T-cell (primary cell): ENCODE results near the gene PKIG. TPM values are rescaled to one million over a fixed set of nuclear protein-coding genes. Genes with fewer than 3 reads are reported as not detected.

Experiments
- ATAC-seq, 4 experiments: fragments of 200-7000 bp in 3 of 4; fragments of 150-1000 bp in 1 of 4; cut with Tn5 transposase; replicated peaks in 1 of 4; 1 replicate in 3 of 4; 2 replicates in 1 of 4; pipeline ENCODE4 v1.10.0; 2021; ENCODE audit warnings: moderate library complexity in 3 of 4, mild to moderate bottlenecking in 2 of 4, moderate number of reproducible peaks in 1 of 4
- CTCF ChIA-PET, 2 donors: fragments of 300-600 bp; sonication (Branson Sonifier 250); formaldehyde crosslinking; loops; one replicate each; lab custom pipeline; 2022; ENCODE audit warnings: antibody characterized with exemption in 2 of 2; lab: Charles Lee
- POLR2A ChIA-PET, 2 donors: fragments of 300-600 bp; sonication (Branson Sonifier 250); formaldehyde crosslinking; loops; one replicate each; lab custom pipeline; 2022; ENCODE audit warnings: antibody characterized with exemption in 2 of 2; lab: Charles Lee
- DNase-seq, 35 experiments: peaks; one replicate each; pipeline versions ENCODE4 v3.0.0 to v3.0.0-alpha.2; 2013 to 2023
- H3K27ac ChIP-seq: one replicate; pipeline ENCODE4 v1.5.1; 2013; ENCODE audit warnings: low read length
- H3K27me3 ChIP-seq, 2 experiments: replicated peaks in 1 of 2; 1 replicate in 1 of 2; 2 replicates in 1 of 2; pipeline versions ENCODE4 v1.6.1 to v1.7.0; 2013; ENCODE audit warnings: low read length in 1 of 2, mixed read lengths in 1 of 2; ENCODE audit not compliant: control insufficient read depth in 2 of 2, insufficient read depth in 2 of 2; ENCODE audit errors: extremely low read depth in 1 of 2
- H3K36me3 ChIP-seq, 2 donors: 1 replicate in 1 of 2; 2 replicates in 1 of 2; pipeline versions ENCODE4 v1.6.1 to v1.7.0; 2013; ENCODE audit warnings: low read length in 1 of 2; ENCODE audit not compliant: control insufficient read depth in 2 of 2, insufficient read depth in 1 of 2; ENCODE audit errors: extremely low read depth in 1 of 2
- H3K4me1 ChIP-seq, 2 experiments: 1 replicate in 1 of 2; 2 replicates in 1 of 2; pipeline versions ENCODE4 v1.6.1 to v1.7.0; 2013; ENCODE audit warnings: low read length in 2 of 2, mixed read lengths in 1 of 2; ENCODE audit not compliant: insufficient read depth in 2 of 2, control insufficient read depth in 1 of 2; ENCODE audit errors: extremely low read depth in 1 of 2
- H3K4me3 ChIP-seq, 2 donors: 1 replicate in 1 of 2; 2 replicates in 1 of 2; pipeline versions ENCODE4 v1.5.1 to v1.7.0; 2013; ENCODE audit warnings: mild to moderate bottlenecking in 2 of 2, low read length in 1 of 2, moderate library complexity in 1 of 2; ENCODE audit not compliant: control insufficient read depth in 1 of 2; ENCODE audit errors: extremely low read depth in 1 of 2
- H3K9me3 ChIP-seq: 2 replicates; pipeline ENCODE4 v1.7.0; 2013
- H3K27ac Mint-ChIP-seq, 2 donors: one replicate each; pipeline ENCODE4 v1.8.0; 2020 to 2021; ENCODE audit warnings: mild to moderate bottlenecking in 2 of 2, mixed read lengths in 2 of 2
- H3K27me3 Mint-ChIP-seq, 2 donors: one replicate each; pipeline ENCODE4 v1.8.0; 2021 to 2022; ENCODE audit warnings: mixed read lengths in 2 of 2
- H3K36me3 Mint-ChIP-seq: one replicate; pipeline ENCODE4 v1.8.0; 2021; ENCODE audit warnings: mixed read lengths
- H3K4me1 Mint-ChIP-seq, 3 donors: one replicate each; pipeline ENCODE4 v1.8.0; 2020 to 2022; ENCODE audit warnings: mixed read lengths in 3 of 3, mild to moderate bottlenecking in 1 of 3
- H3K4me3 Mint-ChIP-seq, 3 donors: one replicate each; pipeline ENCODE4 v1.8.0; 2020 to 2022; ENCODE audit warnings: mild to moderate bottlenecking in 3 of 3, mixed read lengths in 3 of 3, moderate library complexity in 3 of 3
- H3K9me3 Mint-ChIP-seq, 3 donors: one replicate each; pipeline ENCODE4 v1.8.0; 2020 to 2022; ENCODE audit warnings: mixed read lengths in 3 of 3
- WGBS: methylation state at CpG from one replicate; pipeline ENCODE4 v1.1.5; 2013; ENCODE audit warnings: missing lambda C conversion rate; ENCODE audit not compliant: insufficient coverage; 5-methylcytosine and 5-hydroxymethylcytosine counted together
- total RNA-seq, 35 experiments: library from RNA in 6 of 35; stranded (reverse) in 6 of 35; fragments of 120-200 nt in 1 of 35; gene quantifications; one replicate each; pipeline versions ENCODE4 v1.2.1 to v1.2.4 and lab custom pipeline; 2013 to 2026

PKIG gene
- total RNA-seq, 5 donors from 2014 or later (not counting 1 experiment from before 2014, with no cell fraction given) = 2.1 to 7.7 (median 4.7) TPM

DNA sequence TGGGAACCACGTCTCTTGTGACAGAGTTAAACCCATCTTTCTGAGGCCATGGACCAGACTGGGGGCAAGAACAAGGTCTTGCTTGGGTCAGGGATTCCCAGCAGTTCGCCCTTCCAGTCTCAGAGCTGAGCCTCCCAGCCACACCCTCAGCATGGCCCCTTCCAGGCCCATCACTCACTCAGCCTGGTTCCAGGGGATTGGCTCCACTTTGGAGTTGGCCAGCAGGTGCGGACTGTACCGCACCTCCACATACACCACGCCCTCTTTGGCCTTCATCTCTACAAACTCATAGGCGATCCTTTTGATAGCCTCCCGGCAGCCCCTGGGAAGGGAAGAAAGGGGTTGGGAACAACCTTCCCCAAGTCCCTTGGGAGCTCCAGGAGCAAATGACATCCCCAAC lies 43.9 kb downstream of the PKIG start:
- Histone ChIP-seq H3K27ac (no peak overlapping the region), H3K4me3 (no peak overlapping the region), H3K36me3 (peaks cover 29 to 78% of the 10 kb centered on the region in 2 donors), H3K27me3 (no peaks in the 10 kb centered on the region), H3K9me3 (no peaks in the 10 kb centered on the region), H3K4me1 (peaks cover 0 to 4% of the 10 kb centered on the region in 2 experiments)
- POLR2A ChIA-PET = interaction anchor here in 1 of 2 donors (0.5 kb wide), 1 partner anchor 32 kb away, joined by 4 read pairs; no protein-coding TSS in a partner anchor
- CTCF ChIA-PET = no interaction called here
- ATAC-seq = no peak
- H3K27ac Mint-ChIP-seq = no peak overlapping the region
- peaks cover 0 to 16% (median 0%) of the 10 kb centered on the region in 3 donors for H3K4me1 Mint-ChIP-seq
- no peak overlapping the region for H3K4me3 Mint-ChIP-seq
- WGBS = 91% methylated on average over 2 of the region's 7 CpGs
- H3K9me3 Mint-ChIP-seq = peaks cover 0 to 3% (median 0%) of the 10 kb centered on the region in 3 donors
- no peaks in the 10 kb centered on the region for H3K27me3 Mint-ChIP-seq
- DNase-seq = no peak
- peaks cover 64% of the 10 kb centered on the region for H3K36me3 Mint-ChIP-seq

GRCh38 chr20:44627364-44628010 lies 45.1 kb downstream of the PKIG start:
- H3K27me3 ChIP-seq = no peaks in the 10 kb centered on the region
- DNase-seq (no peak), ATAC-seq (no peak)
- CTCF ChIA-PET = no interaction called here
- Mint-ChIP-seq H3K4me1 (peaks cover 0 to 18% (median 0%) of the 10 kb centered on the region in 3 donors), H3K4me3 (no peak overlapping the region), H3K9me3 (peaks cover 0 to 3% (median 0%) of the 10 kb centered on the region in 3 donors), H3K27ac (no peak overlapping the region), H3K27me3 (no peaks in the 10 kb centered on the region), H3K36me3 (peaks cover 59% of the 10 kb centered on the region)
- peaks cover 25 to 70% of the 10 kb centered on the region in 2 donors for H3K36me3 ChIP-seq
- no peak overlapping the region for H3K27ac ChIP-seq
- H3K9me3 ChIP-seq = no peaks in the 10 kb centered on the region
- H3K4me1 ChIP-seq = peaks cover 0 to 4% of the 10 kb centered on the region in 2 experiments
- 96% methylated on average over 13 of the region's 13 CpGs for WGBS
- no peak overlapping the region for H3K4me3 ChIP-seq
- POLR2A ChIA-PET = interaction anchor here in 1 of 2 donors (0.7 kb wide), 1 partner anchor 431 kb away, joined by 6 read pairs; no protein-coding TSS in a partner anchor

DNA sequence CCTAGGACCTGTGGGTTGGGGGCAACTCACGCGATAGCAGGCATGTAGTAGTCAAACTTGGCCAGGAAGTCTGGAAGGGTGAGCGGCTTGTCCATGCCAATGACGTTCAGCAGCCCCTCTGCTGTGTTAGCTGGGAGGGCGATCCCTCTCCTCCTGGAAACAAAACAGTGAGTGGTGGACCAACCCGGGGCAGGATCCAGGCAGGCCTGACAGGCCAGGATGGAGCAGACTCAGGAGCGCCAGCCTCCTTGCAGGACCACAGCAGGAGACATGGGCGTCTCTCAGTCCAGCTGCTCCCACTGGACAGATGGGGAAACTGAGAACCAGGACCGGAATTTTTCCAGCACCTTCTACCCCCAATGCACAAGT lies 46.6 kb downstream of the PKIG start:
- Histone ChIP-seq H3K36me3 (peaks cover 30 to 66% of the 10 kb centered on the region in 2 donors), H3K4me3 (no peak overlapping the region), H3K4me1 (peaks cover 0 to 4% of the 10 kb centered on the region in 2 experiments), H3K27ac (no peak overlapping the region), H3K9me3 (no peaks in the 10 kb centered on the region), H3K27me3 (no peaks in the 10 kb centered on the region)
- no peaks in the 10 kb centered on the region for H3K9me3 Mint-ChIP-seq
- CTCF ChIA-PET = no interaction called here
- peaks cover 0 to 18% (median 0%) of the 10 kb centered on the region in 3 donors for H3K4me1 Mint-ChIP-seq
- POLR2A ChIA-PET = no interaction called here
- DNase-seq (no peak), ATAC-seq (no peak)
- peaks cover 53% of the 10 kb centered on the region for H3K36me3 Mint-ChIP-seq
- no peak overlapping the region for H3K4me3 Mint-ChIP-seq
- H3K27ac Mint-ChIP-seq = no peak overlapping the region
- no peaks in the 10 kb centered on the region for H3K27me3 Mint-ChIP-seq
- 98% methylated on average over 7 of the region's 9 CpGs for WGBS

- Histone ChIP-seq H3K27ac (no peak overlapping the region), H3K4me3 (no peak overlapping the region), H3K36me3 (peaks cover 25 to 65% of the 10 kb centered on the region in 2 donors), H3K4me1 (peaks cover 0 to 4% of the 10 kb centered on the region in 2 experiments), H3K9me3 (no peaks in the 10 kb centered on the region), H3K27me3 (no peaks in the 10 kb centered on the region)
- ATAC-seq (no peak), DNase-seq (no peak)
- Mint-ChIP-seq H3K36me3 (peaks cover 56% of the 10 kb centered on the region), H3K27me3 (no peaks in the 10 kb centered on the region), H3K4me1 (peaks cover 0 to 18% (median 0%) of the 10 kb centered on the region in 3 donors), H3K4me3 (no peak overlapping the region), H3K27ac (no peak overlapping the region), H3K9me3 (no peaks in the 10 kb centered on the region)
- 96% methylated on average over 7 of the region's 10 CpGs for WGBS
- CTCF ChIA-PET = no interaction called here
- POLR2A ChIA-PET = no interaction called here
These were observed 47.2 kb downstream of the PKIG start for GRCh38 chr20:44629542-44629941.

- Mint-ChIP-seq H3K36me3 (peaks cover 54% of the 10 kb centered on the region), H3K9me3 (no peaks in the 10 kb centered on the region), H3K27me3 (no peaks in the 10 kb centered on the region), H3K4me1 (peaks cover 0 to 18% (median 0%) of the 10 kb centered on the region in 3 donors), H3K4me3 (no peak overlapping the region), H3K27ac (no peak overlapping the region)
- no peaks in the 10 kb centered on the region for H3K9me3 ChIP-seq
- ATAC-seq (no peak), DNase-seq (no peak)
- ChIA-PET CTCF (interaction anchor here in 1 of 2 donors (0.6 kb wide), 1 partner anchor 974 kb away, joined by 3 read pairs; no protein-coding TSS in a partner anchor), POLR2A (no interaction called here)
- no CpG with 5 or more reads among the region's 5 CpGs for WGBS
- H3K4me3 ChIP-seq = no peak overlapping the region
- no peaks in the 10 kb centered on the region for H3K27me3 ChIP-seq
- no peak overlapping the region for H3K27ac ChIP-seq
- no peaks in the 10 kb centered on the region for H3K4me1 ChIP-seq
- H3K36me3 ChIP-seq = peaks cover 25 to 65% of the 10 kb centered on the region in 2 donors
These were observed 47.9 kb downstream of the PKIG start for GRCh38 chr20:44630297-44630696.

GRCh38 chr20:44632103-44632752 lies 49.8 kb downstream of the PKIG start:
- Mint-ChIP-seq H3K4me1 (peaks cover 0 to 8% (median 0%) of the 10 kb centered on the region in 3 donors), H3K27me3 (no peaks in the 10 kb centered on the region), H3K27ac (peak overlapping the region in 1 of 2 donors; percentile 20), H3K4me3 (no peak overlapping the region), H3K9me3 (no peaks in the 10 kb centered on the region), H3K36me3 (peaks cover 61% of the 10 kb centered on the region)
- Histone ChIP-seq H3K4me1 (no peaks in the 10 kb centered on the region), H3K27me3 (no peaks in the 10 kb centered on the region), H3K36me3 (peaks cover 25 to 64% of the 10 kb centered on the region in 2 donors), H3K9me3 (no peaks in the 10 kb centered on the region), H3K27ac (no peak overlapping the region), H3K4me3 (no peak overlapping the region)
- ChIA-PET CTCF (no interaction called here), POLR2A (no interaction called here)
- 94% methylated on average over 6 of the region's 8 CpGs for WGBS
- DNase-seq (no peak), ATAC-seq (no peak)
